GM19099 (cell line): Measurements from ENCODE around the gene ADAMTS2.

Experiments
- POLR2A ChIP-seq: IDR thresholded peaks from 3 replicates; pipeline ENCODE4 v1.6.1; 2011; ENCODE audit warnings: low read depth; ENCODE audit not compliant: insufficient read length; ENCODE audit errors: extremely low read depth

The ADAMTS2 gene

GRCh38 chr5:179207920-179208705 is 137.1 kb downstream of the ADAMTS2 start:
- TF ChIP-seq POLR2A: no peak

GRCh38 chr5:179207470-179207869 is 137.8 kb downstream of the ADAMTS2 start:
- TF ChIP-seq POLR2A: no peak

- no peak for TF ChIP-seq POLR2A
Measured at GRCh38 chr5:179206366-179206765, 138.9 kb downstream of the ADAMTS2 start.

- no peak for TF ChIP-seq POLR2A
Measured at GRCh38 chr5:179205277-179205676, 140.0 kb downstream of the ADAMTS2 start.

GRCh38 chr5:179204572-179204971 is 140.7 kb downstream of the ADAMTS2 start:
- TF ChIP-seq POLR2A: no peak

- no peak for TF ChIP-seq POLR2A
Measured at GRCh38 chr5:179203248-179203647, 142.0 kb downstream of the ADAMTS2 start.

GRCh38 chr5:179201986-179202385 is 143.3 kb downstream of the ADAMTS2 start:
- TF ChIP-seq POLR2A: no peak

GRCh38 chr5:179199246-179199645 is 146.0 kb downstream of the ADAMTS2 start:
- TF ChIP-seq POLR2A: no peak

- TF ChIP-seq POLR2A: no peak
Measured at GRCh38 chr5:179198825-179199224, 146.4 kb downstream of the ADAMTS2 start.

GRCh38 chr5:179196405-179197079 is 148.7 kb downstream of the ADAMTS2 start:
- no peak for TF ChIP-seq POLR2A

GRCh38 chr5:179195561-179196404 is 149.5 kb downstream of the ADAMTS2 start:
- no peak for TF ChIP-seq POLR2A

- TF ChIP-seq POLR2A: no peak
Measured at GRCh38 chr5:179194941-179195381, 150.3 kb downstream of the ADAMTS2 start.

GRCh38 chr5:179194201-179194910 is 150.9 kb downstream of the ADAMTS2 start:
- no peak for TF ChIP-seq POLR2A

- TF ChIP-seq POLR2A: no peak
Measured at GRCh38 chr5:179193746-179194145, 151.5 kb downstream of the ADAMTS2 start.

GRCh38 chr5:179192891-179193470 is 152.3 kb downstream of the ADAMTS2 start:
- TF ChIP-seq POLR2A: no peak
